C4-2B (cell line): ENCODE results near the gene CEP350.
A peak's percentile ranks its signal among the peaks of the same experiment; 100 is the strongest.

Source experiments
- H3K27ac ChIP-seq: fragments of 450-650 bp; 2 replicates; pipeline ENCODE4 v1.5.1; 2017
- CTCF ChIP-seq: fragments of 450-650 bp; conservative IDR thresholded peaks from 2 replicates; pipeline ENCODE4 v1.5.1; 2017; ENCODE audit warnings: mild to moderate bottlenecking
- ZFX ChIP-seq: fragments of 450-650 bp; IDR thresholded peaks from 2 replicates; pipeline ENCODE4 v1.6.1; 2017

Gene CEP350

DNA sequence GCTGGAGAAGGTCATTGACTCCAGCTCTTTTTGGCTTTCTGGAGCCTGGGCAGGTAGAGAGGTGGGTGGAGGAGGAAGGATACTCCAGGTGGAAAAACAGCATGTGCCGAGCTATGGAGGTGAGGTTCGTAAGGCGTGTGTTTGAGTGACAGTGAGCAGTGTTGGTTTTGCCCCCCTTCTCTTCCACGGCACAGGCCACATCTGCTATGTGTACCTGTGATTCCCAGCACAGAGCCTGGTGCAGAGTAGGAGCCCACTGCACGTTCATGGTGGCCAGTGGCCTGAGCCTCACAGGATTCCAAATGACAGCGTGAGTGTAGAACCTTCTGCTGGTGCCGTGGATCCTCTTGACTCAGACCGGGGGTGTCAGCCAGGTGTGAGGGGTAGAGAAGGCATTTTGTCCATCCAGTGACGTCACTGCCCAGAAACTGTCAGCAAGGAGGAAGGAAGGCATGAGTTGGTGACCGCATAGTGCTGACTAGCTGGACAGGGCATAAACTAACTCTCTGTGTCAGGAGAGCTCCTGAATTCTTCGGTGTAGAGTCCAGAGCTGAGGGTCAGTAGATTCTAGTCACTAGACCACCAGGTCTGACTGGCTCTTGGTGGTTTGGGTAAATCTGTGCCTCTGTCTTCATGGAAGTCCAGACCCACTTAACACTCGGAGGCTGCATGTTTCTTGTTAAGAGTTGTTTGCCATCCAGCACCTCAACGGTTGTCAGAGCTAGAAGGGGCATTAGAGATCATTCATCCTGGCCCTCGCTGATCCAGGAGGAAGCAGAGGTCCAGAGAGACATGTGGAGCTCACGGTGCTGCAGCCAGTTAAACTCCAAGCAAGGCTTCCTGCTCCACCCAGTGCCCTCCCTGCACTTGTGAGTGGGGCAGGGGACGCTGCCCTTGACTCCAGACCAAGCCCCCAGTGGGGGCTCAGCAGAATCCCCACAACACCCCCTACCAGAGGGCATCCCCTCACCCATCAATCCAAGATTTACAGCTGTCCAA is 203.8 kb downstream of the CEP350 start:
- no peak for TF ChIP-seq CTCF
- TF ChIP-seq ZFX, result no peak
- peak overlapping the region; percentile 90 for H3K27ac ChIP-seq

- TF ChIP-seq CTCF, result no peak
- no peak overlapping the region for H3K27ac ChIP-seq
Measured at GRCh38 chr1:180160357-180160756, 205.7 kb downstream of the CEP350 start.

- no peak overlapping the region for H3K27ac ChIP-seq
- TF ChIP-seq ZFX (no peak), CTCF (no peak)
Measured at GRCh38 chr1:180163041-180163440, 208.4 kb downstream of the CEP350 start.
